Kidney tubule cell (primary cell): Measurements from ENCODE around the gene ABL1.

Experiments
- DNase-seq: peaks from one replicate; pipeline ENCODE4 v3.0.0-alpha.2; 2018; ENCODE audit warnings: low spot score

Gene ABL1

GRCh38 chr9:130872093-130872492, 37.0 kb downstream of the ABL1 start:
- DNase-seq = no peak

- no peak for DNase-seq
These were observed 37.5 kb downstream of the ABL1 start for GRCh38 chr9:130872508-130872907.

- no peak for DNase-seq
These were observed 38.0 kb downstream of the ABL1 start for GRCh38 chr9:130872912-130873503.

GRCh38 chr9:130873966-130874365, 38.9 kb downstream of the ABL1 start:
- no peak for DNase-seq

- DNase-seq = no peak
These were observed 39.7 kb downstream of the ABL1 start for GRCh38 chr9:130874783-130875182.

GRCh38 chr9:130877300-130877699, 42.2 kb downstream of the ABL1 start:
- no peak for DNase-seq

- DNase-seq = no peak
These were observed 43.2 kb downstream of the ABL1 start for GRCh38 chr9:130878295-130878694.

- DNase-seq = no peak
These were observed 44.9 kb downstream of the ABL1 start for GRCh38 chr9:130879863-130880411.

GRCh38 chr9:130880599-130881220, 45.7 kb downstream of the ABL1 start:
- no peak for DNase-seq

- no peak for DNase-seq
These were observed 46.5 kb downstream of the ABL1 start for GRCh38 chr9:130881516-130881915.

- DNase-seq = no peak
These were observed 47.7 kb downstream of the ABL1 start for GRCh38 chr9:130882696-130883225.

- no peak for DNase-seq
These were observed 48.4 kb downstream of the ABL1 start for GRCh38 chr9:130883479-130883878.

- DNase-seq = no peak
These were observed 49.1 kb downstream of the ABL1 start for GRCh38 chr9:130884111-130884531.

- no peak for DNase-seq
These were observed 49.8 kb downstream of the ABL1 start for GRCh38 chr9:130884542-130885483.

GRCh38 chr9:130885484-130886375, 50.7 kb downstream of the ABL1 start:
- DNase-seq = no peak

GRCh38 chr9:130886981-130887380, 51.9 kb downstream of the ABL1 start:
- DNase-seq = no peak

- no peak for DNase-seq
These were observed 52.6 kb downstream of the ABL1 start for GRCh38 chr9:130887494-130888144.

- DNase-seq = no peak
These were observed 53.3 kb downstream of the ABL1 start for GRCh38 chr9:130888146-130888885.

- DNase-seq = no peak
These were observed 55.1 kb downstream of the ABL1 start for GRCh38 chr9:130890124-130890523.
